Natural killer cell (primary cell): ENCODE data around the gene RAMP1. TPM values are rescaled to one million over a fixed set of nuclear protein-coding genes. Genes with fewer than 3 reads are reported as not detected.

Source experiments
- ATAC-seq, 3 donors: fragments of 150-1000 bp in 2 of 3; fragments of 200-7000 bp in 1 of 3; cut with Tn5 transposase; 1 replicate in 1 of 3; 2 replicates in 2 of 3; pipeline ENCODE4 v1.10.0; 2021; ENCODE audit warnings: mild to moderate bottlenecking in 2 of 3, moderate library complexity in 2 of 3
- DNase-seq, 2 donors: peaks; one replicate each; pipeline versions ENCODE4 v3.0.0 to v3.0.0-alpha.2; 2013 to 2021; ENCODE audit warnings: mixed read lengths in 1 of 2
- H3K27ac ChIP-seq: one replicate; pipeline ENCODE4 v1.5.1; 2013; ENCODE audit warnings: mild to moderate bottlenecking, low read length
- H3K27me3 ChIP-seq: one replicate; pipeline ENCODE4 v1.6.1; 2013; ENCODE audit warnings: low read length; ENCODE audit not compliant: control insufficient read depth, insufficient read depth
- H3K36me3 ChIP-seq: one replicate; pipeline ENCODE4 v1.6.1; 2013; ENCODE audit warnings: low read length; ENCODE audit not compliant: control insufficient read depth, insufficient read depth
- H3K4me1 ChIP-seq: one replicate; pipeline ENCODE4 v1.6.1; 2013; ENCODE audit warnings: low read length; ENCODE audit not compliant: control insufficient read depth, insufficient read depth
- H3K4me3 ChIP-seq: one replicate; pipeline ENCODE4 v1.5.1; 2013; ENCODE audit warnings: low read length
- H3K9me3 ChIP-seq: one replicate; pipeline ENCODE4 v1.6.1; 2013; ENCODE audit warnings: low read length; ENCODE audit not compliant: control insufficient read depth, insufficient read depth
- H3K27ac Mint-ChIP-seq, 2 donors: one replicate each; pipeline ENCODE4 v1.8.0; 2022; ENCODE audit warnings: mild to moderate bottlenecking in 2 of 2, mixed read lengths in 2 of 2, moderate library complexity in 1 of 2
- H3K27me3 Mint-ChIP-seq, 2 donors: one replicate each; pipeline ENCODE4 v1.8.0; 2022; ENCODE audit warnings: low read depth in 2 of 2, mixed read lengths in 2 of 2
- H3K36me3 Mint-ChIP-seq: one replicate; pipeline ENCODE4 v1.8.0; 2022; ENCODE audit warnings: mixed read lengths
- H3K4me1 Mint-ChIP-seq, 2 donors: one replicate each; pipeline ENCODE4 v1.8.0; 2022; ENCODE audit warnings: mixed read lengths in 2 of 2
- H3K4me3 Mint-ChIP-seq: one replicate; pipeline ENCODE4 v1.8.0; 2022; ENCODE audit warnings: mild to moderate bottlenecking, moderate library complexity, mixed read lengths
- H3K9me3 Mint-ChIP-seq, 2 donors: one replicate each; pipeline ENCODE4 v1.8.0; 2022; ENCODE audit warnings: mixed read lengths in 2 of 2
- WGBS: methylation state at CpG from one replicate; pipeline ENCODE4 v1.1.7; 2013; ENCODE audit warnings: missing lambda C conversion rate; ENCODE audit not compliant: insufficient coverage; 5-methylcytosine and 5-hydroxymethylcytosine counted together
- intact Hi-C: fragments of 100-400 bp; cut with micrococcal nuclease; formaldehyde crosslinking; loops from one replicate; pipeline ENCODE4 v1.14.2; 2022
- total RNA-seq, 4 donors: library from RNA; stranded (reverse); fragments of 120-200 nt in 1 of 4; gene quantifications; one replicate each; pipeline versions ENCODE4 v1.2.3 to v1.2.4, GENCODE V29; 2013 to 2022
- TF ChIP-seq, protein P1 (sequence below): fragments of 200-600 bp; IDR thresholded peaks from one replicate; pipeline ENCODE4 v1.8.0; 2022; ENCODE audit warnings: antibody characterized with exemption

RAMP1 gene
- total RNA-seq, 3 donors from 2014 or later (not counting 1 experiment from before 2014, with no cell fraction given), result 3.9 to 11.0 (median 4.9) TPM

DNA sequence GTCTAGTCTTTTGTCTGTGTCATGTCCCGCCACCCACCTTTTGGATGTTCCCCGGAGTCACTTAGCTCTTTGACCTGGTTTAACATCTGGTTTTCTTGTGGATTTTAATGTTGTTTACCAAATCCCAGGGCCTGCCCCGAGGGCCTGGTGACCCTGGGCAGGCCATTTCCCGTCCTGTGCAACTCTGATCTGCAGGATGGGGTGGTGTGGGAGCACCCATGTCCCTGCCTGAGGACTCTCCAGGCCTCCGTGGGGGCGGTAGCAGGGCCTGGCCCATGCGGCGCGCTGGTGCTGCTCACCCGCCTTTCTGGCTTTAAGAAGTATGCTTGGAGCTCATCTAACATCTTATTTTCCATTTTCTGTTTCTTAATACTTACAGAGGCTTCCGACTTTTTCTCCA, 10.7 kb downstream of the RAMP1 start:
- Histone ChIP-seq H3K27ac (no peak overlapping the region), H3K27me3 (no peaks in the 10 kb centered on the region), H3K4me3 (no peak overlapping the region), H3K9me3 (no peaks in the 10 kb centered on the region), H3K36me3 (no peaks in the 10 kb centered on the region), H3K4me1 (peaks cover 25% of the 10 kb centered on the region)
- TF ChIP-seq, protein P1, sequence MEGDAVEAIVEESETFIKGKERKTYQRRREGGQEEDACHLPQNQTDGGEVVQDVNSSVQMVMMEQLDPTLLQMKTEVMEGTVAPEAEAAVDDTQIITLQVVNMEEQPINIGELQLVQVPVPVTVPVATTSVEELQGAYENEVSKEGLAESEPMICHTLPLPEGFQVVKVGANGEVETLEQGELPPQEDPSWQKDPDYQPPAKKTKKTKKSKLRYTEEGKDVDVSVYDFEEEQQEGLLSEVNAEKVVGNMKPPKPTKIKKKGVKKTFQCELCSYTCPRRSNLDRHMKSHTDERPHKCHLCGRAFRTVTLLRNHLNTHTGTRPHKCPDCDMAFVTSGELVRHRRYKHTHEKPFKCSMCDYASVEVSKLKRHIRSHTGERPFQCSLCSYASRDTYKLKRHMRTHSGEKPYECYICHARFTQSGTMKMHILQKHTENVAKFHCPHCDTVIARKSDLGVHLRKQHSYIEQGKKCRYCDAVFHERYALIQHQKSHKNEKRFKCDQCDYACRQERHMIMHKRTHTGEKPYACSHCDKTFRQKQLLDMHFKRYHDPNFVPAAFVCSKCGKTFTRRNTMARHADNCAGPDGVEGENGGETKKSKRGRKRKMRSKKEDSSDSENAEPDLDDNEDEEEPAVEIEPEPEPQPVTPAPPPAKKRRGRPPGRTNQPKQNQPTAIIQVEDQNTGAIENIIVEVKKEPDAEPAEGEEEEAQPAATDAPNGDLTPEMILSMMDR, result no peak
- Mint-ChIP-seq H3K27me3 (peaks cover 0 to 9% of the 10 kb centered on the region in 2 donors), H3K36me3 (no peaks in the 10 kb centered on the region), H3K27ac (no peak overlapping the region), H3K9me3 (no peaks in the 10 kb centered on the region), H3K4me1 (peaks cover 21 to 43% of the 10 kb centered on the region in 2 donors), H3K4me3 (no peak overlapping the region)
- 88% methylated on average over 11 of the region's 11 CpGs for WGBS
- ATAC-seq (no peak), DNase-seq (no peak)
- intact Hi-C loops, result no loop called here

- no peaks in the 10 kb centered on the region for H3K36me3 Mint-ChIP-seq
- peaks cover 0 to 9% of the 10 kb centered on the region in 2 donors for H3K27me3 Mint-ChIP-seq
- H3K27ac Mint-ChIP-seq, result no peak overlapping the region
- Histone ChIP-seq H3K27me3 (no peaks in the 10 kb centered on the region), H3K27ac (no peak overlapping the region), H3K36me3 (no peaks in the 10 kb centered on the region), H3K4me3 (no peak overlapping the region), H3K4me1 (peaks cover 25% of the 10 kb centered on the region), H3K9me3 (no peaks in the 10 kb centered on the region)
- WGBS, result 66% methylated on average over 23 of the region's 23 CpGs
- peak in 1 of 3 donors; percentile 17 for ATAC-seq
- no peaks in the 10 kb centered on the region for H3K9me3 Mint-ChIP-seq
- intact Hi-C loops, result no loop called here
- no peak overlapping the region for H3K4me3 Mint-ChIP-seq
- TF ChIP-seq, protein P1, result no peak
- DNase-seq, result no peak
- H3K4me1 Mint-ChIP-seq, result peaks cover 21 to 37% of the 10 kb centered on the region in 2 donors
These were observed 11.6 kb downstream of the RAMP1 start for GRCh38 chr2:237870754-237871651.

- Mint-ChIP-seq H3K27me3 (peaks cover 0 to 9% of the 10 kb centered on the region in 2 donors), H3K27ac (no peak overlapping the region), H3K9me3 (no peaks in the 10 kb centered on the region), H3K4me3 (no peak overlapping the region), H3K36me3 (no peaks in the 10 kb centered on the region), H3K4me1 (peaks cover 21 to 37% of the 10 kb centered on the region in 2 donors)
- ATAC-seq (no peak), DNase-seq (no peak)
- peaks cover 25% of the 10 kb centered on the region for H3K4me1 ChIP-seq
- H3K27ac ChIP-seq, result no peak overlapping the region
- H3K36me3 ChIP-seq, result no peaks in the 10 kb centered on the region
- TF ChIP-seq, protein P1, result no peak
- WGBS, result 91% methylated on average over 19 of the region's 19 CpGs
- no peaks in the 10 kb centered on the region for H3K27me3 ChIP-seq
- H3K4me3 ChIP-seq, result no peak overlapping the region
- H3K9me3 ChIP-seq, result no peaks in the 10 kb centered on the region
- intact Hi-C loops, result no loop called here
These were observed 12.9 kb downstream of the RAMP1 start for GRCh38 chr2:237872178-237872887.
